Keratinocyte (primary cell): Measurements from ENCODE around the gene VAMP4. TPM values are rescaled to one million over a fixed set of nuclear protein-coding genes. Genes with fewer than 3 reads are reported as not detected.

Source experiments
- DNase-seq: peaks from one replicate; pipeline ENCODE4 v3.0.0-alpha.2; 2011; ENCODE audit warnings: low read depth, missing footprints, low spot score
- FAIRE-seq: peaks from 2 replicates; lab custom pipeline; 2011; peaks lifted over from hg19 to GRCh38; lab: Jason Lieb, UNC
- H2AFZ ChIP-seq: 2 replicates; pipeline ENCODE4 v1.6.0; 2012; ENCODE audit warnings: low read length, control low read depth, inconsistent platforms; ENCODE audit not compliant: control insufficient read depth
- H3K27ac ChIP-seq: 2 replicates; pipeline ENCODE4 v1.5.1; 2011; ENCODE audit warnings: low read length; ENCODE audit not compliant: control insufficient read depth, insufficient read depth
- H3K27me3 ChIP-seq: 3 replicates; pipeline ENCODE4 v1.6.0; 2011; ENCODE audit warnings: low read length; ENCODE audit not compliant: control insufficient read depth, insufficient read depth; ENCODE audit errors: extremely low read depth
- H3K36me3 ChIP-seq, 2 experiments: 2 replicates in 1 of 2; 3 replicates in 1 of 2; pipeline ENCODE4 v1.5.1; 2011; ENCODE audit warnings: low read length in 2 of 2, mild to moderate bottlenecking in 1 of 2; ENCODE audit not compliant: control insufficient read depth in 2 of 2, insufficient read depth in 2 of 2; ENCODE audit errors: extremely low read depth in 1 of 2
- H3K4me1 ChIP-seq: 3 replicates; pipeline ENCODE4 v1.5.1; 2011; ENCODE audit warnings: low read length; ENCODE audit not compliant: control insufficient read depth, insufficient read depth; ENCODE audit errors: extremely low read depth
- H3K4me2 ChIP-seq: 3 replicates; pipeline ENCODE4 v1.6.0; 2011; ENCODE audit warnings: low read depth, low read length; ENCODE audit not compliant: control insufficient read depth, insufficient read depth; ENCODE audit errors: extremely low read depth
- H3K4me3 ChIP-seq, 3 experiments: fragments of 200-600 bp in 1 of 3; sonication (generic) in 1 of 3; 2 replicates in 2 of 3; 3 replicates in 1 of 3; pipeline ENCODE4 v1.5.1; 2011 to 2016; ENCODE audit warnings: low read length in 3 of 3, mild to moderate bottlenecking in 3 of 3, control low read depth in 2 of 3, inconsistent platforms in 1 of 3, low read depth in 1 of 3, mixed read lengths in 1 of 3, mixed run types in 1 of 3, moderate library complexity in 1 of 3; ENCODE audit not compliant: control insufficient read depth in 2 of 3, insufficient read depth in 2 of 3; ENCODE audit errors: extremely low read depth in 1 of 3
- H3K79me2 ChIP-seq: 2 replicates; pipeline ENCODE4 v1.6.0; 2012; ENCODE audit warnings: low read length; ENCODE audit not compliant: control insufficient read depth, insufficient read depth
- H3K9ac ChIP-seq: 3 replicates; pipeline ENCODE4 v1.6.0; 2011; ENCODE audit warnings: low read length; ENCODE audit not compliant: control insufficient read depth, insufficient read depth; ENCODE audit errors: extremely low read depth
- H3K9me1 ChIP-seq: 3 replicates; pipeline ENCODE4 v1.6.0; 2011; ENCODE audit warnings: low read length; ENCODE audit not compliant: control insufficient read depth, insufficient read depth; ENCODE audit errors: extremely low read depth
- H3K9me3 ChIP-seq: 2 replicates; pipeline ENCODE4 v1.5.1; 2012; ENCODE audit warnings: low read depth, low read length; ENCODE audit not compliant: control insufficient read depth
- H4K20me1 ChIP-seq: 3 replicates; pipeline ENCODE4 v1.6.0; 2011; ENCODE audit warnings: low read length; ENCODE audit not compliant: control insufficient read depth, insufficient read depth; ENCODE audit errors: extremely low read depth
- CTCF ChIP-seq, 3 experiments: IDR thresholded peaks in 1 of 3; conservative IDR thresholded peaks in 1 of 3; optimal IDR thresholded peaks in 1 of 3; 2 replicates in 2 of 3; 3 replicates in 1 of 3; pipeline versions ENCODE3 to v1.5.1; 2011; ENCODE audit warnings: low read length in 3 of 3, mild to moderate bottlenecking in 3 of 3, moderate library complexity in 2 of 3, control low read depth in 1 of 3, inconsistent platforms in 1 of 3; ENCODE audit not compliant: insufficient read depth in 2 of 3; ENCODE audit errors: extremely low read depth in 1 of 3
- EZH2 ChIP-seq: IDR thresholded peaks from one replicate; pipeline ENCODE4 v1.6.1; 2012; ENCODE audit warnings: inconsistent platforms, mild to moderate bottlenecking, low read length, moderate library complexity
- dilution Hi-C: fragments of 300-500 bp; cut with MboI; formaldehyde crosslinking; loops from one replicate; pipeline ENCODE4 v1.7.0; 2020; ENCODE audit warnings: low sequenced_read_pairs; ENCODE audit not compliant: extremely low pct_ligation_motif_present
- polyA plus RNA-seq, 5 experiments: library from polyadenylated mRNA; depleted of rRNA in 3 of 5; stranded (reverse) in 3 of 5; stranded (forward) in 1 of 5; unstranded in 1 of 5; fragments of >200 nt; gene quantifications; 1 replicate in 1 of 5; 2 replicates in 3 of 5; 3 replicates in 1 of 5; pipeline versions ENCODE4 v1.2.1 to v1.2.3, GENCODE V29; 2011 to 2012; ENCODE audit warnings: missing spikeins in 2 of 5, low read depth in 1 of 5, low replicate concordance in 1 of 5

The VAMP4 gene
- polyA plus RNA-seq, 1 donor (not counting 4 experiments of a cell fraction or from before 2014, with no cell fraction given) = 12.7 TPM

GRCh38 chr1:171753182-171753581, 11.3 kb upstream of the VAMP4 start:
- Histone ChIP-seq H3K4me3 (no peak overlapping the region), H3K27me3 (no peaks in the 10 kb centered on the region), H2AFZ (no peak overlapping the region), H3K9me3 (no peaks in the 10 kb centered on the region), H4K20me1 (no peaks in the 10 kb centered on the region), H3K79me2 (no peaks in the 10 kb centered on the region), H3K9ac (no peak overlapping the region), H3K27ac (no peak overlapping the region), H3K4me1 (peaks cover 26% of the 10 kb centered on the region), H3K4me2 (no peak overlapping the region), H3K9me1 (no peaks in the 10 kb centered on the region), H3K36me3 (no peaks in the 10 kb centered on the region)
- dilution Hi-C loops = no loop called here
- TF ChIP-seq EZH2 (no peak), CTCF (optimal IDR thresholded peaks at IDR 0.05 in 1 of 3, IDR thresholded peaks at IDR 0.05 in 1 of 3, conservative IDR thresholded peaks at IDR 0.05 in 1 of 3; ENCODE audit: extremely low read depth in 1 of 3, insufficient read depth in 2 of 3, low read length in 3 of 3) (no peak)
- FAIRE-seq (no peak), DNase-seq (no peak)

GRCh38 chr1:171751221-171751620, 9.4 kb upstream of the VAMP4 start:
- no peak for FAIRE-seq
- H2AFZ ChIP-seq = no peak overlapping the region

More at GRCh38 chr1:171751221-171751620, 9.4 kb upstream of the VAMP4 start:
- Histone ChIP-seq H3K4me2 (no peak overlapping the region), H3K4me3 (no peak overlapping the region), H3K79me2 (no peaks in the 10 kb centered on the region), H3K9ac (no peak overlapping the region), H3K36me3 (no peaks in the 10 kb centered on the region), H3K27ac (no peak overlapping the region), H3K4me1 (peaks cover 15% of the 10 kb centered on the region), H4K20me1 (no peaks in the 10 kb centered on the region), H3K9me1 (no peaks in the 10 kb centered on the region), H3K27me3 (no peaks in the 10 kb centered on the region), H3K9me3 (no peaks in the 10 kb centered on the region)
- dilution Hi-C loops = no loop called here
- DNase-seq = no peak
- TF ChIP-seq CTCF (optimal IDR thresholded peaks at IDR 0.05 in 1 of 3, IDR thresholded peaks at IDR 0.05 in 1 of 3, conservative IDR thresholded peaks at IDR 0.05 in 1 of 3; ENCODE audit: extremely low read depth in 1 of 3, insufficient read depth in 2 of 3, low read length in 3 of 3) = no peak
- no peak for TF ChIP-seq EZH2
